Activated naive CD8-positive, alpha-beta T cell treated with anti-CD3 and anti-CD28 coated beads for 36 hours (primary cell): ENCODE data around the gene DTWD2. TPM values are rescaled to one million over a fixed set of nuclear protein-coding genes. Genes with fewer than 3 reads are reported as not detected.
"Not testable (repeated sequence)": the region's sequence is repeated elsewhere in the genome, so short reads cannot be mapped to it uniquely, and the experiment has no call there.

Experiments used
- DNase-seq: peaks from one replicate; pipeline ENCODE4 v3.0.0; 2021
- H3K27ac Mint-ChIP-seq: one replicate; pipeline ENCODE4 v1.8.0; 2022; ENCODE audit warnings: mild to moderate bottlenecking, moderate library complexity, mixed read lengths
- H3K27me3 Mint-ChIP-seq: one replicate; pipeline ENCODE4 v1.8.0; 2022; ENCODE audit warnings: mild to moderate bottlenecking, mixed read lengths
- H3K36me3 Mint-ChIP-seq: one replicate; pipeline ENCODE4 v1.8.0; 2021; ENCODE audit warnings: mild to moderate bottlenecking, mixed read lengths
- H3K4me1 Mint-ChIP-seq: one replicate; pipeline ENCODE4 v1.8.0; 2021; ENCODE audit warnings: mixed read lengths
- H3K4me3 Mint-ChIP-seq: one replicate; pipeline ENCODE4 v1.8.0; 2022; ENCODE audit warnings: mild to moderate bottlenecking, moderate library complexity, mixed read lengths
- H3K9me3 Mint-ChIP-seq: one replicate; pipeline ENCODE4 v1.8.0; 2022; ENCODE audit warnings: mixed read lengths
- total RNA-seq, 2 experiments: library from RNA; stranded (reverse); gene quantifications; one replicate each; pipeline ENCODE4 v1.2.3, GENCODE V29; 2021

DTWD2 gene
- total RNA-seq, 2 experiments from 2014 or later: 5.4 to 5.7 TPM

DNA sequence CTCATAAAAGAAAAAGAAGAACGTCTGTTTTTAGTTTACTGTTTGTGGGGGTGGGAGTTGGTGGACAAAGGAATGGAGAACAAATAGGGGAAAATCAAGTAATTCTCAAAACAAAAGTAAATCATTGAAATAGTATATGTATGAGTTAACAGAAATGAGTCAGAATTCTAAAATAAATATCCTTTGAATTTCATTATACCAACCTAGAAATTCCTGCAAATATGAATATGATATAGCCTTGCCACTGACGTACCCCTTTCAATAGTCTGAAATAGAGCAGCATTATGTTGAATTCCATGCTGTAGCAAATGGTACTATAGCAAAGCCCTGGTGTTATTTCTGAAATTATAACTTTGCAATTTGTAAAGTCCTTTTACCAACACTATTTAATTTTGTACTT, 29.6 kb upstream of the DTWD2 start:
- Mint-ChIP-seq H3K36me3 (no peaks in the 10 kb centered on the region), H3K4me3 (no peak overlapping the region), H3K9me3 (no peaks in the 10 kb centered on the region), H3K27me3 (no peaks in the 10 kb centered on the region), H3K27ac (no peak overlapping the region), H3K4me1 (peaks cover 7% of the 10 kb centered on the region)
- no peak for DNase-seq

DNA sequence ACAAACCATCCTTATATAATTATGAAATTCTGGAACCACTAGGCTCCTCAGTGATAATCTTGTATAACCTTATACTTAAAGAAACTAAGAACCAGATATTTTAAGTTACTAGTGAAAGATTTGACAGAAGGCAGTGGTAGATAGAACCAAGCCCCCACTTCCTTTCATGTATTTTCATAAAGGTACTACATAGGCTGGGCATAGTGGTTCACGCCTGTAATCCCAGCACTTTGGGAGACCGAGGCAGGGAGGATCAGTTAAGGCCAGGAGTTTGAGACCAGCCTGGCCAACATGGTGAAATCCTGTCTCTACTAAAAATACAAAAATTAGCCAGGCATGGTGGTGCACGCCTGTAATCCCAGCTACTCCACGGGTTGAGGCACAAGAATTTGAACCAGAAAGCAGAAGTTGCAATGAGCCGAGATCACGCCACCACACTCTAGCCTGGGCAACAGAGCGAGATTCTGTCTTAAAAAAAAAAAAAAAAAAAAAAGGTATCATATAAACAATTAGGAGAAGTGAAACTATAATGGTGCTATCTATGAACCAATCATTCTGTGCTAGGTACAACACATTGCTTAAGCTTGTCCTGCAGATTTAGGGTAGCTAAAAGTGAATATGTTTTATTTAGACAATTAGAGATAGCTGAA, 27.9 kb upstream of the DTWD2 start:
- no peaks in the 10 kb centered on the region for H3K9me3 Mint-ChIP-seq
- no peaks in the 10 kb centered on the region for H3K27me3 Mint-ChIP-seq
- H3K36me3 Mint-ChIP-seq: no peaks in the 10 kb centered on the region
- no peaks in the 10 kb centered on the region for H3K4me1 Mint-ChIP-seq
- no peak for DNase-seq
- no peak overlapping the region for H3K4me3 Mint-ChIP-seq
- no peak overlapping the region for H3K27ac Mint-ChIP-seq

DNA sequence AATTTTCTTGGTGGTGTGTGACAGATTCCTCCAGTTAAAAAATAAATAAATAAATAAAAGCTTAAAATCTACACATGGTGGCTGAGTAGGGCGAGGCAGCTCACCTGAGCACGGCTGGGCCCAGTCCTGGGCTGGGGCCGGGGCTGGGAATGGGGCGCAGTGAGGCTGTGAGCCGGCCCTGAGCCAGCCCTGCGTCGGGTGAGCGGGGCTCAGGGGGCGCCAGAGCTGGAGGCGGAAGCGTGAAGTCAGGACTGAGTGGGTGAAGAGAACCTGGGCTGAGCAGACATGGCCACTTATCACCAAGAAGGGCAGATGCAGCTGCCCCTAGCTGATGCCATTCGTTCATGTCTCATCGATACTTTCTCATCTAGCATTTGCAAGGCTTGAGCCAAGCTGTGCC, 22.8 kb upstream of the DTWD2 start:
- H3K4me1 Mint-ChIP-seq: no peaks in the 10 kb centered on the region
- H3K27ac Mint-ChIP-seq: no peak overlapping the region
- no peaks in the 10 kb centered on the region for H3K27me3 Mint-ChIP-seq
- DNase-seq: no peak
- no peak overlapping the region for H3K4me3 Mint-ChIP-seq
- no peaks in the 10 kb centered on the region for H3K9me3 Mint-ChIP-seq
- H3K36me3 Mint-ChIP-seq: no peaks in the 10 kb centered on the region

DNA sequence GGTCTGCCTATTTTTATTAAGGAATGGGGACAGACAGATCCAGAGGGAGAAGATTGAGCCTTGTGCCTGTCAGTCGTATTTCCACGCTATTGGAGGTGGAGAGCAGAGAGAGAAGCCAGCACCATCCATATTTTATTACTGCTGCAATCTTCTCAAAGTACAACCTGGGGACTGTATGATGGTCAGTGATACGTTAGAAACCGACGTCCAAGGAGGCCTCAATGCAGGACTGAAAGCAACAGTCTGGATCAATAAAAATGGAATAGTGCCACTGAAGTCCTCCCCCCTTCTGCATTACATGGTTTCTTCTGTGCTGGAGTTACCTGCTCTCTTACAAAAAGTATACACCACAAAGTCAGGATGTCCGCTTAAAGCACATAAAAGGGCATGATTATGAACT, 21.9 kb upstream of the DTWD2 start:
- Mint-ChIP-seq H3K4me1 (no peaks in the 10 kb centered on the region), H3K27me3 (no peaks in the 10 kb centered on the region), H3K36me3 (no peaks in the 10 kb centered on the region), H3K9me3 (no peaks in the 10 kb centered on the region), H3K27ac (no peak overlapping the region), H3K4me3 (no peak overlapping the region)
- DNase-seq: no peak

DNA sequence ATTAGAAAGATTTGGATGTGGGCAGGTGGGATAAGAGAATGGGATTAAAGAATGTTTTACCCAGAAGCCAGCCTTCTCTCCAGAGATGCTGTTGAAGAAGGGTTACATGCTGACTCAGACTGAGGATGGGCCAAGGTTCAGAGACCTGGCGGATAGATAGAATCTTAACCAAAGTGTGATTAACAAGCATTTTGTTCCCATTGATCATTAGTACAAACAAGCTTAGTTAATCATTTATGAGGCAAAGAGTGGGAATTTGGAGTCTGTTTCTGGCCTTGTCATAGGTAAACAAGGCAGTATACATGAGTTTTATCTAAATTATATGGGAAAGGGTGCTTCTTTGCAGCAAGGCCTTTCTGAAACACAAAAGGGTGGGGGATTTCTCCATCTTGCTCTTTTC, 20.8 kb upstream of the DTWD2 start:
- H3K27ac Mint-ChIP-seq: no peak overlapping the region
- H3K9me3 Mint-ChIP-seq: no peaks in the 10 kb centered on the region
- H3K36me3 Mint-ChIP-seq: no peaks in the 10 kb centered on the region
- H3K27me3 Mint-ChIP-seq: no peaks in the 10 kb centered on the region
- DNase-seq: no peak
- H3K4me1 Mint-ChIP-seq: no peaks in the 10 kb centered on the region
- no peak overlapping the region for H3K4me3 Mint-ChIP-seq

DNA sequence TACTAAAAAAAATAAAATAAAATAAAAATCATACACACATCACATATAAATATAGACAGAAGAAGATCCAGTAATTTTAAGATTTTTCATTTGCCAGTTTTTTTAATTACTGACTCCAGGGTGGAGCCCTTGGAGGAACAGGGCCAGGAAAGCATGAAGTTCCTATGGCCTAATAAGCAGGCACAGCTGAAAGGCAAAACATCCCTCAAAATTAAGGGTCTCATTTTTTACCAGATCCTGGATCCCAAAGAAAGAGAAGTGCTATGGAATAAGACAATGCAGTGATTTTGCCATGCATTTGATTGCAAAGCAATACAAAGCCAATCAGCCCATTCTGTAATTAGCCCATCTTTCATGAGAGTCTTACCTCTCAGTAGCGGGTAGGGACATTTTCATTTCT, 11.3 kb upstream of the DTWD2 start:
- H3K4me1 Mint-ChIP-seq: no peaks in the 10 kb centered on the region
- no peak overlapping the region for H3K27ac Mint-ChIP-seq
- H3K4me3 Mint-ChIP-seq: no peak overlapping the region
- no peaks in the 10 kb centered on the region for H3K27me3 Mint-ChIP-seq
- no peak for DNase-seq
- peaks cover 14% of the 10 kb centered on the region for H3K9me3 Mint-ChIP-seq
- no peaks in the 10 kb centered on the region for H3K36me3 Mint-ChIP-seq

DNA sequence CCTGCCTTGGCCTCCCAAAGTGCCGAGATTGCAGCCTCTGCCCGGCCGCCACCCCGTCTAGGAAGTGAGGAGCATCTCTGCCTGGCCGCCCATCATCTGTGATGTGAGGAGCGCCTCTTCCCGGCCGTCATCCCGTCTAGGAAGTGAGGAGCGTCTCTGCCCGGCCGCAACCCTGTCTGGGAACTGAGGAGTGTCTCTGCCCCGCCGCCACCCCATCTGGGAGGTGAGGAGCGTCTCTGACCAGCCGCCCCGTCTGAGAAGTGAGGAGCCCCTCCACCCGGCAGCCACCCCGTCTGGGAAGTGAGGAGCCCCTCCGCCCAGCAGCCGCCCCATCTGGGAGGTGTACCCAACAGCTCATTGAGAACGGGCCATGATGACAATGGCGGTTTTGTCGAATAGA, 10.5 kb upstream of the DTWD2 start:
- H3K4me3 Mint-ChIP-seq, H3K36me3 Mint-ChIP-seq: not testable (repeated sequence)

DNA sequence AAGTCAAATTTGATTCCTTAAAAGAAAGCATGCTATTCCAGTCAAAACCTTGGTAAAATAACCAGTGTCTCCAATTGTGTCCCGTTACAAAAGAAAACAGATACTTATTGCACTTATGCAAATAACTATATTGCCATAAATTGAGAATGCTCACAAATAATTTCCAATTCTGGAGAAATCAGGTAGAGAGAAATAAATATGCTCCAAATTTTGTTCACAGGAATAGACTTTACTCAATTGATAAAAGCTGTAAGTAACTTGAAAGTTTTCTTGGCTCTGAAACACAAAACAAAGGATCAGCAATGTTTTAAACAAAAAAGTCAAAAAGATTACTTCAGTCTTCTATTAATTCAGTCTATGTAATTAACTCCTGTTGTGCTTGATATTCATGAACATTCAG, 7.8 kb upstream of the DTWD2 start:
- Mint-ChIP-seq H3K27me3 (no peaks in the 10 kb centered on the region), H3K4me3 (no peak overlapping the region), H3K9me3 (peaks cover 20% of the 10 kb centered on the region), H3K4me1 (no peaks in the 10 kb centered on the region), H3K27ac (no peak overlapping the region), H3K36me3 (no peaks in the 10 kb centered on the region)
- DNase-seq: no peak

More for the DNA sequence above, 10.5 kb upstream of the DTWD2 start:
- H3K4me1 Mint-ChIP-seq, H3K27ac Mint-ChIP-seq, H3K27me3 Mint-ChIP-seq, DNase-seq: not testable (repeated sequence)
- H3K9me3 Mint-ChIP-seq: peaks cover 14% of the 10 kb centered on the region

DNA sequence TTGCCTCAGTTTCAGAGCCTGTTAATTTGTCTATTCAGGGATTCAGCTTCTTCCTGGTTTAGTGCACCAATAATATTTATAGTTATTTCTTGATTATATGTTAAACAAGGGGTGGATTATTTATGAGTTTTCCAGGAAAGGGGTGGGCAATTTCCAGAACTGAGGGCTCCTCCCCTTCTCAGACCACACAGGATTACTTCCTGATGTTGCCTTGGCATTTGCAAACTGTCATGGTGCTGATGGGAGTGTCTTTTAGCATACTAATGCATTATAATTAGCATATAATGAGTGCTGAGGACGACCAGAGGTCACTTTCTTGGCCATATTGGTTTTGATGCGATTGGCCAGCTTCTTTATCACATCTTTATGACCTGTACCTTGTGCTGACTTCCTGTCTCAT, 6.2 kb upstream of the DTWD2 start:
- H3K27me3 Mint-ChIP-seq: no peaks in the 10 kb centered on the region
- no peaks in the 10 kb centered on the region for H3K36me3 Mint-ChIP-seq
- H3K4me3 Mint-ChIP-seq: no peak overlapping the region
- no peak for DNase-seq
- no peaks in the 10 kb centered on the region for H3K4me1 Mint-ChIP-seq
- H3K27ac Mint-ChIP-seq: no peak overlapping the region
- peaks cover 14% of the 10 kb centered on the region for H3K9me3 Mint-ChIP-seq

DNA sequence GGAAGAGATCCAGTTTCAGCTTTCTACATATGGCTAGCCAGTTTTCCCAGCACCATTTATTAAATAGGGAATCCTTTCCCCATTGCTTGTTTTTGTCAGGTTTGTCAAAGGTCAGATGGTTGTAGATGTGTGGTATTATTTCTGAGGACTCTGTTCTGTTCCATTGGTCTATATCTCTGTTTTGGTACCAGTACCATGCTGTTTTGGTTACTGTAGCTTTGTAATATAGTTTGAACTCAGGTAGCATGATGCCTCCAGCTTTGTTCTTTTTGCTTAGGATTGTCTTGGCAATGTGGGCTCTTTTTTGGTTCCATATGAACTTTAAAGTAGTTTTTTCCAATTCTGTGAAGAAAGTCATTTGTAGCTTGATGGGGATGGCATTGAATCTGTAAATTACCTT, 4.8 kb upstream of the DTWD2 start:
- not testable (repeated sequence) for H3K4me3 Mint-ChIP-seq, H3K27ac Mint-ChIP-seq, DNase-seq, H3K36me3 Mint-ChIP-seq, H3K27me3 Mint-ChIP-seq, H3K4me1 Mint-ChIP-seq
- peaks cover 12% of the 10 kb centered on the region for H3K9me3 Mint-ChIP-seq

DNA sequence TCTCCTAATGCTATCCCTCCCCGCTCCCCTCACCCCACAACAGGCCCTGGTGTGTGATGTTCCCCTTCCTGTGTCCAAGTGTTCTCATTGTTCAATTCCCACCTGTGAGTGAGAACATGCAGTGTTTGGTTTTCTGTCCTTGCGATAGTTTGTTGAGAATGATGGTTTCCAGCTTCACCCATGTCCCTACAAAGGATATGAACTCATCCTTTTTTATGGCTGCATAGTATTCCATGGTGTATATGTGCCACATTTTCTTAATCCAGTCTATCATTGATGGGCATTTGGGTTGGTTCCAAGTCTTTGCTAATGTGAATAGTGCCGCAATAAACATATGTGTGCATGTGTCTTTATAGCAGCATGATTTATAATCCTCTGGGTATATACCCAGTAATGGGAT, 3.7 kb upstream of the DTWD2 start:
- not testable (repeated sequence) for DNase-seq, H3K27ac Mint-ChIP-seq, H3K4me3 Mint-ChIP-seq, H3K27me3 Mint-ChIP-seq, H3K36me3 Mint-ChIP-seq
- peaks cover 10% of the 10 kb centered on the region for H3K9me3 Mint-ChIP-seq
- peaks cover 10% of the 10 kb centered on the region for H3K4me1 Mint-ChIP-seq

DNA sequence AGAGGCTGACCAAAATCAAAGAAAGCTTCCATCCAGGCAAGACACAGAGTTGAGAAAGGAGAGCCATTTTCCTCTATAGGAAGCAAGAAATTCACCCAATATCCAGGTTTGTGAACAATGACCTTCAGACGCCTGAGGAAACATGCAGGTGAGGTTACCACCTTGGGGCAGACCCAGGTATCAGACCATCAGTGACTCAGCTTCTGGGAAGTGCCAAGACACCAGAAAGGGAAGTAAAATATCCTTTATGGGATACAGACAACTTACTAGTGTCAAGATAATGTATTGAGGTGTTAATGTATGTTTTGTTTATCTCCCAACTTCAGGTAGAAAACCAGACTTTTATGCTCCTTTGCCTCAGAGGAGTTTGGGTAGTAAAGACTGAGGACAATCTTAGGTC, 2.2 kb upstream of the DTWD2 start:
- no peaks in the 10 kb centered on the region for H3K27me3 Mint-ChIP-seq
- no peak overlapping the region for H3K4me3 Mint-ChIP-seq
- no peaks in the 10 kb centered on the region for H3K36me3 Mint-ChIP-seq
- no peak for DNase-seq
- peaks cover 18% of the 10 kb centered on the region for H3K4me1 Mint-ChIP-seq
- no peak overlapping the region for H3K27ac Mint-ChIP-seq
- peaks cover 6% of the 10 kb centered on the region for H3K9me3 Mint-ChIP-seq

DNA sequence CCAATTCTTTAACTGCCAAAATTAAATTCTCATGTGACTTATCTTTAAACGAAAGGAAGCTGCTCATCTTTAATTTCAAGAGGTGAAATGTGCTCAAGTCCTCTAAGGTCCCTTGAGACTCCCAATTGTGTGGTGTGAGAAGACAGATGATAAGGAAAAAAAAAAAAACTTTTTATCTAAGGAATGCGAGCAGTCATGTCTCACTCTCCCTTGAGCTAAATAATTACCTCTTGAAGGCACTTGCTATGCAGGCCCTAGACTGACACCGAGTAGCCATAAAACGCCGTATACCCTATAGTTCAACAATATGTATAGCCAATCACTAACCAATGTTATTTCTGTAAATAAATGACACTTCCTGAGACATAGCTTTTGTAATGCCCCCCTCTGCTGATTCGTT, 1.5 kb upstream of the DTWD2 start:
- Mint-ChIP-seq H3K4me3 (no peak overlapping the region), H3K27ac (no peak overlapping the region), H3K4me1 (peaks cover 21% of the 10 kb centered on the region), H3K9me3 (peaks cover 6% of the 10 kb centered on the region), H3K27me3 (no peaks in the 10 kb centered on the region), H3K36me3 (no peaks in the 10 kb centered on the region)
- no peak for DNase-seq

DNA sequence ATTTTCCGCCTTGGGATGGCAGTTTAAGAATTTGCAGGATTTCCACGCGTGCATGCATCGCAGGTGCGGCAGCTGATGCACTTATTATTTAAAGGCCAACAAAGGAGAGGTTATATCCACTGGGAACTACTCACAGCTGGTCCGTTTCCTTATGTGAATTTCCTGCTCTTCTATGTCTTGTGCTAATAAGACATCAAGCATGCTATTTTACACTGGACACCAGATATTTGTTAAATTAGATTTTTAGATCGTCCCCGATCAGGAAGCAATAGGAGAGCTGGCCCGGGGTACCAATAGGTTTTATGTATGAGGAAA, 476 bp upstream of the DTWD2 start:
- Mint-ChIP-seq H3K9me3 (peaks cover 5% of the 10 kb centered on the region), H3K36me3 (no peaks in the 10 kb centered on the region), H3K27me3 (no peaks in the 10 kb centered on the region), H3K4me3 (peak overlapping the region; percentile 75), H3K27ac (peak overlapping the region; percentile 25), H3K4me1 (peaks cover 23% of the 10 kb centered on the region)
- DNase-seq: no peak

DNA sequence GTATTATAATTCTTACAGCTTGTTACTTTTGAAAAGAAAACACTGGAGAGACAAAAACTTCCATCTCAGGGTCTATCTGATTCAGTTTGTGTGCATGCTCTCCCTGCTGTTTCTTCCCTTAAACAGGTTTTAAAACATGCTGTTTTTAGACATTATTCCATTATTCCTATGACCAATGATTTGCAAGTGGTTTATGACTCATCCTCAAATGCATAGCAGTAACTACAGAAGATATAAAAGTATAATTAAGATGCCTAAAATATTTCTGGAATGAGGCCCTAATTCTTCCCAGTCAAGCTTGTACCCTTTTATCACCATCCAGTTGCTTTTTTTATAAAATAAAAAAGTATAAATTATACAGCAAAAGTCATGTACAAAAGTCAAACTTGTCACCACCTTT, 3.7 kb downstream of the DTWD2 start:
- no peaks in the 10 kb centered on the region for H3K9me3 Mint-ChIP-seq
- no peak for DNase-seq
- H3K4me3 Mint-ChIP-seq: no peak overlapping the region
- H3K27ac Mint-ChIP-seq: no peak overlapping the region
- peaks cover 24% of the 10 kb centered on the region for H3K4me1 Mint-ChIP-seq
- peaks cover 7% of the 10 kb centered on the region for H3K36me3 Mint-ChIP-seq
- no peaks in the 10 kb centered on the region for H3K27me3 Mint-ChIP-seq

DNA sequence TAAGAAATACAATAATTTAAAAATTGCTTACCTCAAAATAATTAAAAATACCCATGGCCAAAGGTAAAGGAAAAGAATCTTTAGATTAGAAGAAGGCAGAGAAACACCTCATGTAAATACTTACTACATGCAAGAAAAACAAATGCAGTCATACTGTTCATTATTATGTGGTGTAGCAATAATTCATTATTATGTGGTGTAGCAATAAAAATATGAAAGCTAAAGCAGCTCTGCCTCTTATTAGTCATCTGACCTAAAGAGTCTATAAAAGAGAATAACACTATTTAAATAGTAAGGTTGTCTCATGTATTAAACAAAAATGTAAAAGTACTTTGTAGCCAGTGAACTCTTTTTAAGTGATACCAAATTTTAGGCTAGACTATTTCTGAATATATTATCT, 6.6 kb downstream of the DTWD2 start:
- peaks cover 2% of the 10 kb centered on the region for H3K9me3 Mint-ChIP-seq
- H3K27me3 Mint-ChIP-seq: no peaks in the 10 kb centered on the region
- peaks cover 16% of the 10 kb centered on the region for H3K36me3 Mint-ChIP-seq
- H3K27ac Mint-ChIP-seq: no peak overlapping the region
- H3K4me1 Mint-ChIP-seq: peaks cover 13% of the 10 kb centered on the region
- H3K4me3 Mint-ChIP-seq: no peak overlapping the region
- DNase-seq: no peak

DNA sequence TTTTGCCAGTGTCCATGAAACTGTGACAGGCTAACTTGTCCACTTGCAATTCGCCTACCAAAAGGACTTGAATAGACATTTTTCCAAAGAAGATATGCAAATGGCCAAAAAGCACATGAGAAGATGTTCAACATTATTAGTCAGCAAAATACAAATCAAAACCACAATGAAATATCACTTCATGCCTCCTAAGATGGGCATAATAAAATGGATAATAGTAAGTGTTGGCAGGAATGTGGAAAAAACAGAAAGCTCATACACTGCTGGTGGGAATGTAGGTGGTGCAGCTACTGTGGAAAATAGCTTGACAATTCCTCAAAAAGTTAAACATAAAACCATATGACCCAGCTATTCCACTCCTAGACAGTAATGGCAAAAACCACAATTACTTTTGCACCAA, 7.9 kb downstream of the DTWD2 start:
- DNase-seq: no peak
- Mint-ChIP-seq H3K4me3 (no peak overlapping the region), H3K4me1 (peaks cover 7% of the 10 kb centered on the region), H3K27ac (no peak overlapping the region), H3K36me3 (peaks cover 27% of the 10 kb centered on the region), H3K27me3 (no peaks in the 10 kb centered on the region), H3K9me3 (peaks cover 11% of the 10 kb centered on the region)
